NCI-H2196 treated with DMSO at 0.1 percent for 48 hours (cell line): ENCODE measurements around the gene HBA2.
"Not testable (repeated sequence)": the region's sequence is repeated elsewhere in the genome, so short reads cannot be mapped to it uniquely, and the experiment has no call there.

ENCODE experiments used
- DNase-seq: peaks from one replicate; lab custom pipeline; 2025; ENCODE audit not compliant: unreplicated experiment; lab: John Stamatoyannopoulos, UW

The HBA2 gene

DNA sequence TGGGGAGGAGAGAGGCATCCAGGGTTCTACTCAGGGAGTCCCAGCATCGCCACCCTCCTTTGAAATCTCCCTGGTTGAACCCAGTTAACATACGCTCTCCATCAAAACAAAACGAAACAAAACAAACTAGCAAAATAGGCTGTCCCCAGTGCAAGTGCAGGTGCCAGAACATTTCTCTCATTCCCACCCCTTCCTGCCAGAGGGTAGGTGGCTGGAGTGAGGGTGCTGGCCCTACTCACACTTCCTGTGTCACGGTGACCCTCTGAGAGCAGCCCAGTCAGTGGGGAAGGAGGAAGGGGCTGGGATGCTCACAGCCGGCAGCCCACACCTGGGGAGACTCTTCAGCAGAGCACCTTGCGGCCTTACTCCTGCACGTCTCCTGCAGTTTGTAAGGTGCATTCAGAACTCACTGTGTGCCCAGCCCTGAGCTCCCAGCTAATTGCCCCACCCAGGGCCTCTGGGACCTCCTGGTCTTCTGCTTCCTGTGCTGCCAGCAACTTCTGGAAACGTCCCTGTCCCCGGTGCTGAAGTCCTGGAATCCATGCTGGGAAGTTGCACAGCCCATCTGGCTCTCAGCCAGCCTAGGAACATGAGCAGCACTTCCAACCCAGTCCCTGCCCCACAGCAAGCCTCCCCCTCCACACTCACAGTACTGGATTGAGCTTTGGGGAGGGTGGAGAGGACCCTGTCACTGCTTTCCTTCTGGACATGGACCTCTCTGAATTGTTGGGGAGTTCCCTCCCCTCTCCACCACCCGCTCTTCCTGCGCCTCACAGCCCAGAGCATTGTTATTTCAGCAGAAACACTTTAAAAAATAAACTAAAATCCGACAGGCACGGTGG is 1.5 kb downstream of the HBA2 start:
- not testable (repeated sequence) for DNase-seq

DNA sequence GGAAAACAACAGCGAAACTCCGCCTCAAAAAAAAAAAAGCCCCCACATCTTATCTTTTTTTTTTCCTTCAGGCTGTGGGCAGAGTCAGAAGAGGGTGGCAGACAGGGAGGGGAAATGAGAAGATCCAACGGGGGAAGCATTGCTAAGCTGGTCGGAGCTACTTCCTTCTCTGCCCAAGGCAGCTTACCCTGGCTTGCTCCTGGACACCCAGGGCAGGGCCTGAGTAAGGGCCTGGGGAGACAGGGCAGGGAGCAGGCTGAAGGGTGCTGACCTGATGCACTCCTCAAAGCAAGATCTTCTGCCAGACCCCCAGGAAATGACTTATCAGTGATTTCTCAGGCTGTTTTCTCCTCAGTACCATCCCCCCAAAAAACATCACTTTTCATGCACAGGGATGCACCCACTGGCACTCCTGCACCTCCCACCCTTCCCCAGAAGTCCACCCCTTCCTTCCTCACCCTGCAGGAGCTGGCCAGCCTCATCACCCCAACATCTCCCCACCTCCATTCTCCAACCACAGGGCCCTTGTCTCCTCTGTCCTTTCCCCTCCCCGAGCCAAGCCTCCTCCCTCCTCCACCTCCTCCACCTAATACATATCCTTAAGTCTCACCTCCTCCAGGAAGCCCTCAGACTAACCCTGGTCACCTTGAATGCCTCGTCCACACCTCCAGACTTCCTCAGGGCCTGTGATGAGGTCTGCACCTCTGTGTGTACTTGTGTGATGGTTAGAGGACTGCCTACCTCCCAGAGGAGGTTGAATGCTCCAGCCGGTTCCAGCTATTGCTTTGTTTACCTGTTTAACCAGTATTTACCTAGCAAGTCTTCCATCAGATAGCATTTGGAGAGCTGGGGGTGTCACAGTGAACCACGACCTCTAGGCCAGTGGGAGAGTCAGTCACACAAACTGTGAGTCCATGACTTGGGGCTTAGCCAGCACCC is 2.6 kb downstream of the HBA2 start:
- DNase-seq: no peak

DNA sequence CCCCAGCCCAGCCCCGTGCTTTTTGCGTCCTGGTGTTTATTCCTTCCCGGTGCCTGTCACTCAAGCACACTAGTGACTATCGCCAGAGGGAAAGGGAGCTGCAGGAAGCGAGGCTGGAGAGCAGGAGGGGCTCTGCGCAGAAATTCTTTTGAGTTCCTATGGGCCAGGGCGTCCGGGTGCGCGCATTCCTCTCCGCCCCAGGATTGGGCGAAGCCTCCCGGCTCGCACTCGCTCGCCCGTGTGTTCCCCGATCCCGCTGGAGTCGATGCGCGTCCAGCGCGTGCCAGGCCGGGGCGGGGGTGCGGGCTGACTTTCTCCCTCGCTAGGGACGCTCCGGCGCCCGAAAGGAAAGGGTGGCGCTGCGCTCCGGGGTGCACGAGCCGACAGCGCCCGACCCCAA is 3.3 kb downstream of the HBA2 start:
- not testable (repeated sequence) for DNase-seq

DNA sequence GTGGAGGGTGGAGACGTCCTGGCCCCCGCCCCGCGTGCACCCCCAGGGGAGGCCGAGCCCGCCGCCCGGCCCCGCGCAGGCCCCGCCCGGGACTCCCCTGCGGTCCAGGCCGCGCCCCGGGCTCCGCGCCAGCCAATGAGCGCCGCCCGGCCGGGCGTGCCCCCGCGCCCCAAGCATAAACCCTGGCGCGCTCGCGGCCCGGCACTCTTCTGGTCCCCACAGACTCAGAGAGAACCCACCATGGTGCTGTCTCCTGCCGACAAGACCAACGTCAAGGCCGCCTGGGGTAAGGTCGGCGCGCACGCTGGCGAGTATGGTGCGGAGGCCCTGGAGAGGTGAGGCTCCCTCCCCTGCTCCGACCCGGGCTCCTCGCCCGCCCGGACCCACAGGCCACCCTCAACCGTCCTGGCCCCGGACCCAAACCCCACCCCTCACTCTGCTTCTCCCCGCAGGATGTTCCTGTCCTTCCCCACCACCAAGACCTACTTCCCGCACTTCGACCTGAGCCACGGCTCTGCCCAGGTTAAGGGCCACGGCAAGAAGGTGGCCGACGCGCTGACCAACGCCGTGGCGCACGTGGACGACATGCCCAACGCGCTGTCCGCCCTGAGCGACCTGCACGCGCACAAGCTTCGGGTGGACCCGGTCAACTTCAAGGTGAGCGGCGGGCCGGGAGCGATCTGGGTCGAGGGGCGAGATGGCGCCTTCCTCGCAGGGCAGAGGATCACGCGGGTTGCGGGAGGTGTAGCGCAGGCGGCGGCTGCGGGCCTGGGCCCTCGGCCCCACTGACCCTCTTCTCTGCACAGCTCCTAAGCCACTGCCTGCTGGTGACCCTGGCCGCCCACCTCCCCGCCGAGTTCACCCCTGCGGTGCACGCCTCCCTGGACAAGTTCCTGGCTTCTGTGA is 4.1 kb downstream of the HBA2 start, which contains the start of gene HBA1:
Gene HBA1 (plus strand): TSS at position 204 of the 906 bp plus-strand sequence. CDS start 37 bp downstream, at position 241.
- not testable (repeated sequence) for DNase-seq

DNA sequence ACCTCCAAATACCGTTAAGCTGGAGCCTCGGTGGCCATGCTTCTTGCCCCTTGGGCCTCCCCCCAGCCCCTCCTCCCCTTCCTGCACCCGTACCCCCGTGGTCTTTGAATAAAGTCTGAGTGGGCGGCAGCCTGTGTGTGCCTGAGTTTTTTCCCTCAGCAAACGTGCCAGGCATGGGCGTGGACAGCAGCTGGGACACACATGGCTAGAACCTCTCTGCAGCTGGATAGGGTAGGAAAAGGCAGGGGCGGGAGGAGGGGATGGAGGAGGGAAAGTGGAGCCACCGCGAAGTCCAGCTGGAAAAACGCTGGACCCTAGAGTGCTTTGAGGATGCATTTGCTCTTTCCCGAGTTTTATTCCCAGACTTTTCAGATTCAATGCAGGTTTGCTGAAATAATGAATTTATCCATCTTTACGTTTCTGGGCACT is 4.7 kb downstream of the HBA2 start:
- DNase-seq: peak; percentile 100

DNA sequence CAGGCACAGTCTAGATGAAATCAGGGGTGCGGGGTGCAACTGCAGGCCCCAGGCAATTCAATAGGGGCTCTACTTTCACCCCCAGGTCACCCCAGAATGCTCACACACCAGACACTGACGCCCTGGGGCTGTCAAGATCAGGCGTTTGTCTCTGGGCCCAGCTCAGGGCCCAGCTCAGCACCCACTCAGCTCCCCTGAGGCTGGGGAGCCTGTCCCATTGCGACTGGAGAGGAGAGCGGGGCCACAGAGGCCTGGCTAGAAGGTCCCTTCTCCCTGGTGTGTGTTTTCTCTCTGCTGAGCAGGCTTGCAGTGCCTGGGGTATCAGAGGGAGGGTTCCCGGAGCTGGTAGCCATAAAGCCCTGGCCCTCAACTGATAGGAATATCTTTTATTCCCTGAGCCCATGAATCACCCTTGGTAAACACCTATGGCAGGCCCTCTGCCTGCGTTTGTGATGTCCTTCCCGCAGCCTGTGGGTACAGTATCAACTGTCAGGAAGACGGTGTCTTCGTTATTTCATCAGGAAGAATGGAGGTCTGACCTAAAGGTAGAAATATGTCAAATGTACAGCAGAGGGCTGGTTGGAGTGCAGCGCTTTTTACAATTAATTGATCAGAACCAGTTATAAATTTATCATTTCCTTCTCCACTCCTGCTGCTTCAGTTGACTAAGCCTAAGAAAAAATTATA is 5.4 kb downstream of the HBA2 start:
- no peak for DNase-seq

DNA sequence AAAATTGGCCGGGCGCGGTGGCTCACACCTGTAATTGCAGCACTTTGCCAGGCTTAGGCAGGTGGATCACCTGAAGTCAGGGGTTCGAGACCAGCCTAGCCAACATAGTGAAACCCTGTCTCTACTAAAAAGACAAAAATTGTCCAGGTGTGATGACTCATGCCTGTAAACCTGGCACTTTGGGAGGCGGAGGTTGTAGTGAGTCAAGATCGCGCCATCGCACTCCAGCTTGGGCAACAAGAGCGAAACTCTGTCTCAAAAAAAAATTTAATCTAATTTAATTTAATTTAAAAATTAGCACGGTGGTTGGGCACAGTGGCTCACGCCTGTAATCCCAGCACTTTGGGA is 6.0 kb downstream of the HBA2 start:
- DNase-seq: no peak

DNA sequence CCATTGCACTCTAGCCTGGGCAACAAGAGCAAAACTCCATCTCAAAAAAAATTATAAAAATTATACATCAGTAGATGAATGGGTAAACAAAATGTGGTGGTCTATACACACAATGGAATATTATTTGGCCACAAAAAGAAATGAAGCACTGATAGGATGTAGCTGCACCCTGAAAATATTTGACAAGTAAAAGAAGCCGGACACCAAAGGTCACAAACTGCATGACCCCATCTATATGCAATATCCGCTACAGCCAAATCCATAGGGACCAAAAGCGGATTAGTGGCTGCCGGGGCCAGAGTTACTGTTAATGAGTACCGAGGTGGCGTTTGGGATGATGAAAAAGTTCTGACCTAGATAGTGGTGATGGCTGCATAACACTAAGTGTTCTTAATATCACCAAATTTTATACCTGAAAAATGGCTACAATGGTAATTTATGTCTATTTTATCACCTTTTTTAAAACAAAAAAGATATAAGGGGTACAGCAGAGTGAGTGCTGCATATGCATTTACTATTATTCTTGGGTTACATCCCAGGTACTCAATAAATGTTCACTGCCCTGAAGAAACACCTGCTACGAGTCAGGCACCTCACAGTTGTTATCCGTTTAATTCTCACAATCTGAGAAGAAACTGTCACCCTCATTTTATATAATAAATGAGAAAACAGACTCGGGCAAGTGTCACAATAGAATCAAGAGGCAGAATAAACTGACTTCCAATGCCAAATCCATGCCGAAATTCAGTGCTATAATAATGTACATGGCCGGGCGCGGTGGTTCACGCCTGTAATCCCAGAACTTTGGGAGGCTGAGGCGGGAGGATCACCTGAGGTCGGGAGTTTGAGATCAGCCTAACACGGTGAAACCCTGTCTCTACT is 6.8 kb downstream of the HBA2 start:
- DNase-seq: no peak

DNA sequence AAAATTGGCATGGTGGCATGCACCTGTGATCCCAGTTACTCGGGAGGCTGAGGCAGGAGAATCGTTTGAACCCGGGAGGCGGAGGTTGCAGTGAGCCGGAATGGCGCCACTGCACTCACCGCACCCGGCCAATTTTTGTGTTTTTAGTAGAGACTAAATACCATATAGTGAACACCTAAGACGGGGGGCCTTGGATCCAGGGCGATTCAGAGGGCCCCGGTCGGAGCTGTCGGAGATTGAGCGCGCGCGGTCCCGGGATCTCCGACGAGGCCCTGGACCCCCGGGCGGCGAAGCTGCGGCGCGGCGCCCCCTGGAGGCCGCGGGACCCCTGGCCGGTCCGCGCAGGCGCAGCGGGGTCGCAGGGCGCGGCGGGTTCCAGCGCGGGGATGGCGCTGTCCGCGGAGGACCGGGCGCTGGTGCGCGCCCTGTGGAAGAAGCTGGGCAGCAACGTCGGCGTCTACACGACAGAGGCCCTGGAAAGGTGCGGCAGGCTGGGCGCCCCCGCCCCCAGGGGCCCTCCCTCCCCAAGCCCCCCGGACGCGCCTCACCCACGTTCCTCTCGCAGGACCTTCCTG is 7.5 kb downstream of the HBA2 start, which contains the start of gene HBQ1:
Gene HBQ1 (plus strand): TSS at position 359 of the 575 bp plus-strand sequence. CDS start 28 bp downstream, at position 387.
- no peak for DNase-seq

DNA sequence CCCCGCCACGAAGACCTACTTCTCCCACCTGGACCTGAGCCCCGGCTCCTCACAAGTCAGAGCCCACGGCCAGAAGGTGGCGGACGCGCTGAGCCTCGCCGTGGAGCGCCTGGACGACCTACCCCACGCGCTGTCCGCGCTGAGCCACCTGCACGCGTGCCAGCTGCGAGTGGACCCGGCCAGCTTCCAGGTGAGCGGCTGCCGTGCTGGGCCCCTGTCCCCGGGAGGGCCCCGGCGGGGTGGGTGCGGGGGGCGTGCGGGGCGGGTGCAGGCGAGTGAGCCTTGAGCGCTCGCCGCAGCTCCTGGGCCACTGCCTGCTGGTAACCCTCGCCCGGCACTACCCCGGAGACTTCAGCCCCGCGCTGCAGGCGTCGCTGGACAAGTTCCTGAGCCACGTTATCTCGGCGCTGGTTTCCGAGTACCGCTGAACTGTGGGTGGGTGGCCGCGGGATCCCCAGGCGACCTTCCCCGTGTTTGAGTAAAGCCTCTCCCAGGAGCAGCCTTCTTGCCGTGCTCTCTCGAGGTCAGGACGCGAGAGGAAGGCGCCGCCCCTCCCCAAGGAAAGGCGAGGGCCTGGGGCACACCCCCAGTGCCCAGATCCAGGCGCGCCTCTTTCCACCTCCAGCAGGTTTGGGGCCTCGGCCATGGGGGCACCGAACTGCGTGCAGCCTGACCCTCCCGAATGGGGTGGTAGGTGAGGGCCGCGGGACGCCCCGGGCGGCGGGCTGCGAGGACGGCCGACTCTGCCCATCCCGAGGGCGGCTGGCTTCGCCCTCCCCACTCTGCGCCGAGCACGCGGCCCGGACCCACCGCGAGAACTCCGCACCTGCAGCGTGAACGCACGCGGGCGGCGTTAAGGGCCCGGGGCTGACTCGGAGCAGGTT is 8.2 kb downstream of the HBA2 start:
- peak; percentile 58 for DNase-seq

DNA sequence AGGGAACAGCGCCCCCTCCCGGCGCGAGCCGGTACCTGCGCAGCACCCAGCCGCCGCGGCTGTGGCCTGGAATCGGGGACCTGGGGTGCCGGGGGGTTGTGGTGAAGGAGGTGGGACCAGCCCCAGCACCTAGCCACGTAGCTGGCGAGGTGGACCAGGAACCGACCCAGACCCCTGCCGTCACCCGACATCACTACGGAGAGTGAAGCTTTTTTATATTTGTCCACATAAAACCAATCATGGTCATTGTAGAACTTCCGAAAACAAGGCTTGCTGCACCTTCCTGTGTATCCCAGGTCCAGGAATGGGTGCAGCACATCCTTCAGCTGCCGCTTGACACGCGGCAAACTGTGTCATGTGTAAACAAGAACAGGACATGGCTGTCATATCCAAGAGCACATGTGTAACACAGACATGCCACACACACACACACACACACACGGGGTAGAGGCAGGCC is 8.9 kb downstream of the HBA2 start:
- DNase-seq: no peak

DNA sequence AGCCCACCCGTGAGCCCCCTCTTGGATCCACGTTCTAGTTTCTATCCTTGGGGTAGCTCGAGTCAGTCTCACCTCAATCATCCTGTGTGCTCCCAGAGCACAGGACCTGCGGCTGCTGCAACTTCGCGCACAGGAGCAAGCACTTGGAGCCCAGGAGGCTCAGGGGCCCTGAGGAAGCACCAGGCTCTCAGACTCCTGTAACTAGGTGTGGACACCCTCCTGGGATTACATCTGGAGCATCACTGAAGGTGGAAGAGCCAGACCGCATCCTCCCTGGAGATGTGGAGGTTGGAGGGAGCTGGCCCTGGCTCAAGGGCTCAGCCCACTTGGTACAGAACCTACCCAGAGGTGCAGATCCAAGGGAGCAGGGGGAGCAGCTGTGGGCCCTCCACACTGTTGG is 10.3 kb downstream of the HBA2 start:
- DNase-seq: no peak

DNA sequence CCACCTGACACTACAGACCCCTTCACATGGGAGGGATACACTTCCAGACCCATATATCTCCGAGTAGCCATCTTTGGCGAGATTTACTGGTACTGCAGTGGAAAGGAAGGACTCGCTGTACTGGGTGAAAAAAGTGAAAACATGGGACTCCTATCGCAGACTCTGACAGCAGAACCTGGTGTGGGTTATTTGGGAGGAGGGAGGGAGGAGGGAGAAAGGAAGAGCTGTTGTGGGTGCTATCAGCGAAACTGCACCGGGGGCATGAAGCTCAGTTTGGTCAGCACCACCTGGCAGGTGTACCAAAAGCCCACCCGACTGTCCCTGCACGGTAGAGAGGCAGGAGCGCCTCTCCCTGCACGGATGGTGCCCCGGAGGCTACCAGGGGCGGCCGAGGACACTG is 12.5 kb downstream of the HBA2 start:
- DNase-seq: no peak

DNA sequence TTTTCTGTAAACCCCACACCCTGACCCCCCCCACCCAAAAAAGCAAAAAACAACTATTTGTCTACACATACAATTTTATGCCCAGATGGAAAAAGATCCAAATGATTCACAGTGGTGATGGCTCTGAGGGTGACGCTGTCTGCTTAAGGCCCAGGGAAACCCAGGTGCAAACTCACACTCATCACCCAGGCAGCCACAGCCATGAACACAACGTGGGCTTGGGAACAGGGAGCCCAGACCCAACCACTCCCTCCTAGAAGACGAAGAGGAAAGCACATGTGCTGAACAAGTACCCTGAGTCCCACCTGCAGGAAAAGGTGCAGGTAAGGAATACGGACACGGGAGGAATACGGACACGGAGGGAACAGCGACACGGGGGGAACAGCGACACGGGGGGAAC is 13.0 kb downstream of the HBA2 start:
- DNase-seq: no peak

DNA sequence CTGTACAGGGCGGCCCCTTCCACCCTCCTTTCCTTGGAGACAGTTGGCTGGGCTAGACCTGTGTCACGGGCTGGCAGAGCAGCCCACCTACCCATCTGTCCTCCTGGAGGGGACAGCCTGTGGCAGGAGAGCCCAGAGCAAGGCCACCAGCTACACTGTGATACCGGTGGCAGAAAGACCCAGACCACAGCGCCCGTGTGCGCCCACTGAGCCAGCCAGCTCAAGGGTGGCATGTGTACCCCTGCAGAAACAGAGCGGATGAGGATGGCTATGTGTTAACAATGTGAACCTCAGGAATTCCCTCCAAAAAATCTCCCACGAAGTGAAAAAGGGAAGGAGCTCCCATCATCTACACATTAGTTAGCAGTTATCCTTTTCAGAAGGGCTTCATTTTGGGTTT is 14.7 kb downstream of the HBA2 start:
- no peak for DNase-seq

DNA sequence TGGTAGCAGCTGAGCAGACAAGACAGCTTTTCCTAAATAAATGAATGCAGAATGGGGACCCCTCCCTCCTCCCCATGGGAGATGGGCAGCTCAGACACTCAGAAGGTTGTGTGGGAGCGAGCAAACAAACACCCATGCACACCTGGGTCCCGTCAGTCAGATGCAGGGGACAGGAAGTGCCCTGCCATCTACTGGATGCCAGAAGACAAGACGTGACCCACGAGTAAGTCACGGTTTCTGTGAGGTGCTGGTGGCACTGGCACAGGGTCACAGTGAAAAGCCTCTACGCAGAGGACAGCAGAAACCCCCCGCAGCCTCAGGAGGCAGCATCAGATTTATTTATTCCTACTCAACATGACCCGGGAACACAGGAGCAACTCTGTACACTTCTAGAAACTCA is 16.0 kb downstream of the HBA2 start:
- no peak for DNase-seq

DNA sequence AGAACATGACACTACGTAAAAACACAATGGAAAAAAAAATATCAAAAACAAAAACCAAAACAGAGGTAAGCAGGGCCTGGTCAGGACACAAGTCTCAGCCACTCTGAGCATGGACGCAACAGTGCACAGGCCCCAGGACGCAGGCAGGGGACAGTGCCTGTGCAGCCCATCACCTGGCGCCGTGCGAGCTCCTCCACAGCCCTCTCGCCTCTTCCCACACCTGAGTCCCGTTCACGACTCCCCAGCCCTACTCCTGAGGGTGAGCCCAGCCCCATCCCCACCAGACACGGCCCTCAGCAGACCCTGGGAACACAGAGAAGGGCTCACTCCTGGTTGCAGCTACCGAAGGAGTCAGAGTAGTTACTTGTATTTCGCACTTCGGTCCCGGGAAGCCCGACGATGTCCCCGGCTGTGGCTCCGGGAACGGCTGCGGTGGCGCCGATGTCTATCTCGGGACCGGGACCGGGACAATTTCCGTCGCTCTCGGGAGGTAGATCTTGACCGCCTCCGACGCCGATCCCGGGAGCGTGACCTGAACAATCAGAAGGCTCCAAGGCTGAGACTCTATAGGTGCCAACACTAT is 17.0 kb downstream of the HBA2 start:
- DNase-seq: no peak
